Measurements from ENCODE around the gene NMD3.
"Not testable (repeated sequence)": the region's sequence is repeated elsewhere in the genome, so short reads cannot be mapped to it uniquely, and the experiment has no call there.

NMD3 gene

GRCh38 chr3:161233557-161233956 lies 12.4 kb downstream of the NMD3 start:
- no peak for DNase-seq

GRCh38 chr3:161236240-161236639 lies 15.1 kb downstream of the NMD3 start:
- DNase-seq = no peak

- no peak for DNase-seq
These were observed 18.6 kb downstream of the NMD3 start for GRCh38 chr3:161239700-161240099.

GRCh38 chr3:161244538-161244937 lies 23.4 kb downstream of the NMD3 start:
- DNase-seq = no peak

GRCh38 chr3:161247049-161247448 lies 25.9 kb downstream of the NMD3 start:
- no peak for DNase-seq

GRCh38 chr3:161250116-161250515 lies 29.0 kb downstream of the NMD3 start:
- no peak for DNase-seq

- DNase-seq = no peak
These were observed 30.6 kb downstream of the NMD3 start for GRCh38 chr3:161251716-161252115.

- DNase-seq = no peak
These were observed 31.0 kb downstream of the NMD3 start for GRCh38 chr3:161252143-161252542.

- no peak for DNase-seq
These were observed 32.6 kb downstream of the NMD3 start for GRCh38 chr3:161253711-161254110.

- DNase-seq = no peak
These were observed 33.8 kb downstream of the NMD3 start for GRCh38 chr3:161254861-161255260.

- DNase-seq = no peak
These were observed 41.9 kb downstream of the NMD3 start for GRCh38 chr3:161263057-161263456.

- no peak for DNase-seq
These were observed 43.7 kb downstream of the NMD3 start for GRCh38 chr3:161264852-161265251.

GRCh38 chr3:161265916-161266571 lies 44.9 kb downstream of the NMD3 start:
- DNase-seq = no peak

GRCh38 chr3:161266731-161267150 lies 45.6 kb downstream of the NMD3 start:
- DNase-seq = no peak

- no peak for DNase-seq
These were observed 46.5 kb downstream of the NMD3 start for GRCh38 chr3:161267646-161268045.

- DNase-seq = no peak
These were observed 47.5 kb downstream of the NMD3 start for GRCh38 chr3:161268601-161269000.

GRCh38 chr3:161270991-161271390 lies 49.9 kb downstream of the NMD3 start:
- DNase-seq = no peak

- no peak for DNase-seq
These were observed 50.5 kb downstream of the NMD3 start for GRCh38 chr3:161271646-161272045.

- no peak for DNase-seq
These were observed 51.4 kb downstream of the NMD3 start for GRCh38 chr3:161272524-161272923.

GRCh38 chr3:161273589-161274218 lies 52.6 kb downstream of the NMD3 start:
- DNase-seq = no peak

GRCh38 chr3:161274691-161275298 lies 53.7 kb downstream of the NMD3 start:
- DNase-seq = no peak

- DNase-seq = no peak
These were observed 54.8 kb downstream of the NMD3 start for GRCh38 chr3:161275919-161276318.

- DNase-seq = not testable (repeated sequence)
These were observed 61.3 kb downstream of the NMD3 start for GRCh38 chr3:161282387-161282786.

- DNase-seq = no peak
These were observed 63.9 kb downstream of the NMD3 start for GRCh38 chr3:161284989-161285388.

All from SIG-M5 (cell line).